Hematopoietic multipotent progenitor cell (in vitro differentiated cells): ENCODE data around the gene ZWILCH. TPM values are rescaled to one million over a fixed set of nuclear protein-coding genes. Genes with fewer than 3 reads are reported as not detected.
A peak's percentile ranks its signal among the peaks of the same experiment; 100 is the strongest.

Experiments
- DNase-seq, 3 donors: peaks; one replicate each; pipeline ENCODE4 v3.0.0-alpha.2; 2011 to 2015; ENCODE audit warnings: low read depth in 2 of 3, low spot score in 2 of 3
- total RNA-seq: library from RNA; depleted of rRNA; stranded (reverse); fragments of >200 nt; gene quantifications from one replicate; pipeline ENCODE4 v1.2.3, GENCODE V29; 2012

Gene ZWILCH
- total RNA-seq, 1 donor: 4.8 TPM

DNA sequence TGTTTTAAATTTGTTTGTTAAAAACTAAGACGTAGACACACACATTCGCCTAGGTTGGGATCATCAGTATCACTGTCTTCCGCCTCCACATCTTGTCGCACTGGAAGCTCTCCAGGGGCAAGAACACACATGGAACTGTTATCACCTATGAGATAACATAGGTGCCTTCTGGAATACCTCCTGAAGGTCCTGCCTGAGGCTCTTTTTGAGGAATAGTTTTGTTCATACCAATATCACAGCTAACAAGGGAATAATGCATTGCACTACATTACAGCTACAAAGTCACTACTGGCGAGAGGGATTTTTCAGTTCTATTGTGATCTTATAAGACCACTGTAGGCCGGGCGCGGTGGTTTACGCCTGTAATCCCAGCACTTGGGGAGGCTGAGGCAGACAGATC is 29.9 kb downstream of the ZWILCH start:
- DNase-seq: no peak

DNA sequence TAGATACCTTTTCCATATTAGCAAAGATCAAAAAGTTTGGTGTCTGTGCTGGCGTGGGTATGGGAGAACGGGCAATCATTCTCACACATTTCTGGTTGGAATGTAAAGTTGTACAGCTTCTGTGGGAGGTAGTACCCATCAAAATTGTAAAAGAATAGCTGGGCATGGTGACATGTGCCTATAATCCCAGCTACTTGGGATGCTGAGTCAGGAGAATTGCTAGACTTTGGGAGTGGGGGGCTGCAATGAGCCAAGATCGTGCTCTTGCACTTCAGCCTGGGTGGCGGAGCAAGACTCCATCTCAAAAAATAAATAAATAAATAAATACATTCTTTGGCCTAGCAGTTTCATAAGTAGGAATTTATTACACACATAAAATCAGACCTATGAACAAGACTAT is 37.8 kb downstream of the ZWILCH start:
- DNase-seq: no peak

DNA sequence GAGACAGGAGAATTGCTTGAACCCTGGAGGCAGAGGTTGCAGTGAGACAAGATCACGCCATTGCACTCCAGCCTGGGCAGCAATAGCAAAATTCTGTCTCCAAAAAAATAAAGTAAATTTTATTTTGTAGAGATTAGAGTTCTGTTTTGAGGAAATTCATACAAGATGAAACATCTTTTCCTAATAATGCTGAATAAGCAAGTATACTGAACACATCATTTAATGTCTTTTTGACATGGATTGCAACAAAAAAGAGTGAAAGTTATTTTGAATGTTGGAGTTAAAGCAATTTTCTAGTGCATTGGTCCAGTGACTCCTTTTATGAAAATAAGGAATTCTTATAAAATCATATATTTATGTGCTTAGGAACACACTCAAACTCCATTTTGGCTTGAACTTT is 40.1 kb downstream of the ZWILCH start:
- DNase-seq: no peak

DNA sequence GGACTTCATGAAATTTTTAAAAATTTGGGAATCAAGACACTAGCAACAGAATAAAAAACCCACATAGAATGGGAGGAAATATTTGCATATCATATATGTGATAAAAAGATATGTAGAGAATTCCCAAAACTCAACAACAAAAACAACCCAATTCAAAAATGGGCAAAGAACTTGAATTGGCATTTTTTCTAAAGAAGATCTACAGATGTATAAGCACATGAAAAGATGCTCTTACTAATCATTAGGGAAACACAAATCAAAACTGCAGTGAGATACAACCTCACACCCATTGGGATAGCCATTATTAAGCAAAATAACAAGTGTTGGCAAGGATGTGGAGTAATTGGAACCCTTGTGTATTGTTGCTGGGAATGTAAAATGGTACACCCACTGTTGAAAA is 50.6 kb downstream of the ZWILCH start:
- DNase-seq: no peak

DNA sequence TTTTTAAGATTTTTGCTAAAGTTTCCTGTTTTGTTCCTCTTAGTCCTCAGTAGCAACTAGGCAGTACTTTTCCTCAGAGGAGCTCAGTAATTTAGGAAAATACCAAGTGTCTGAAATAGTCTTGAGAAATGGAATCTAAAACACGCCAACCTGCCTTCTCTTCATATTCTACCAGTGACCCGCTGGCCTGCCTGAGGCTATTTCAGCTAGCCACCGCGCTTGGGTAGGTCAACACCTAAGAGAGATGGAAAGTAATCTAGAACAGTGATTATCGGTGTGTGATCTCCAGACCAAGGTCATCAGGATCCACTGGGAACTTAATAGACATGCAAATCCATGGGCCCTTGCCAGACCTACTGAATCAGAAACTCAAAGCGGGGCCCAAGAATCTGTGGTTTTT is 53.1 kb downstream of the ZWILCH start:
- no peak for DNase-seq

DNA sequence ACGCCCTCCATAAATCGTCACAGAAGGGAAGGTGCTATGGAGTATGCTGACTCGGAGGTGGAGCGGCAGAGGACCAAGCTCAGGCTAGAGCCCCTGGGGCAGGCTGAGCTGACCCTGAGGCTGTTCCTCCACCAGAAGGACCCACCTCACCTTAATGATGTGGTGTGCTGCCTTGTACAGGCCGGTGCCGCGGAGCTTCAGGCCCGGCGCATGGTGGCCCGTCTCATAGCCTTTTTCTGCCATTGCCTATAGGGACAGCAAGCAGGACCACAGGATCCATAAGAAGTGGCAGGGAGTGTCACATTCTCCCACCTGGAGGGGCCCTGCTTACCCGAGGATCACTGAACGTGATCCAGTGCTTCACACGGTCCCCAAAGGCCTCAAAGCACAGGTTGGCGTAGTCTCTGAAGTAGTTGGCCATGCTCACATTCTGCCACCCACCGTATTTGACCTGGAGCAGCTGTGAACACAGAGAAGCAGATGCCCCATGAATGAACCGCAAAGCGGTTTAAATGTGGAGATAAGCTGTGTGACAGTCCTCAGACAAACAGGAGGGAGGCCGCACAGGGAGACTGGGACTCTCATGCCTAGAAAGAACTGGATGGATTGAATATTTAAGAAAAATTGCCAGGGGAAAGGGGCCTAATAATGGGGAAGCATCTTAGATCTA is 55.9 kb downstream of the ZWILCH start:
- DNase-seq: no peak

DNA sequence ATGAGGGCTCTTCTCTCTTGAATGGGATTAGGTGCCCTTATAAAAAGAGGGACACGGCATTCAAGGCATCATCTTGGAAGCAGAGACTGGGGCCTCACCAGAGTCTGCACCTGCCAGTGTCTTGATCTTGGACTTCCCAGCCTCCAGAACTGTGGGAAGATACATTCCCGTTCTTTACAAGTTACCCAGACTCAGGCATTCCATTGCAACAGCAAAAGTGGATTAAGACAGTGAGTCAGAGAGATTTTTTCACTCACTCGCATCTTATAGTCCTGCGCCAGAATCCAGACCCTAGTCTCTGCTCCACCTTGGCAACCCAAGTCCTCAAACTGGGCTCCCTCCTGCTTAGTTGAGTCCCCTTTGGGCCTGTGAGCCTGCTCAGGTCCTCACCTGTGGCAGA is 58.0 kb downstream of the ZWILCH start:
- DNase-seq: no peak

DNA sequence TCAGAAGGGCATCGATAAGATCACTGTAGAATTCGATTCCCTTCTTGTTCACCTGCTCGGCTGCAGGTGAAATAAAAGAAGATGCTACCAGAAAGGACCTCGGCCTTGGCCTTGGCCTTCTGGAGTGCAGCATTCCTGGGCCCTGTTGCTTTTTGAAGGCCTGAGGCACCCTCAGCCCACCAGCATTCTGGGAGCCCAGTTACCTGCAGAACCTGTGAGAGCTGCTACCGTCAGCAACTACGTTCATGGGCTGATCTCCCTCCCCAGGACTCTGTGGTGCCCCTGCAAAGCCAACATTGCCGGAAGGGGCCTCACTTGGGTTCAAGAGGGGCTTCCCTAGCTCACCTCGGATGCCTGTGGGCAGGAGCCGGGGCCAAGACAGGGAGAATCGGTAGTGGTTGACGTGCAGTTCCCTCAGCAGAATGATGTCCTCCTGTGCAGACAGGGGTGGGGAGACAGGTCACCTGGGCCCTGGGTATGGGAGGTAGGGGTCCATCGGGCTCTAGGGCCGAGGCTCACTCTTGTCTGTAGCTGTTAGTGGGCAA is 58.5 kb downstream of the ZWILCH start:
- DNase-seq: no peak

DNA sequence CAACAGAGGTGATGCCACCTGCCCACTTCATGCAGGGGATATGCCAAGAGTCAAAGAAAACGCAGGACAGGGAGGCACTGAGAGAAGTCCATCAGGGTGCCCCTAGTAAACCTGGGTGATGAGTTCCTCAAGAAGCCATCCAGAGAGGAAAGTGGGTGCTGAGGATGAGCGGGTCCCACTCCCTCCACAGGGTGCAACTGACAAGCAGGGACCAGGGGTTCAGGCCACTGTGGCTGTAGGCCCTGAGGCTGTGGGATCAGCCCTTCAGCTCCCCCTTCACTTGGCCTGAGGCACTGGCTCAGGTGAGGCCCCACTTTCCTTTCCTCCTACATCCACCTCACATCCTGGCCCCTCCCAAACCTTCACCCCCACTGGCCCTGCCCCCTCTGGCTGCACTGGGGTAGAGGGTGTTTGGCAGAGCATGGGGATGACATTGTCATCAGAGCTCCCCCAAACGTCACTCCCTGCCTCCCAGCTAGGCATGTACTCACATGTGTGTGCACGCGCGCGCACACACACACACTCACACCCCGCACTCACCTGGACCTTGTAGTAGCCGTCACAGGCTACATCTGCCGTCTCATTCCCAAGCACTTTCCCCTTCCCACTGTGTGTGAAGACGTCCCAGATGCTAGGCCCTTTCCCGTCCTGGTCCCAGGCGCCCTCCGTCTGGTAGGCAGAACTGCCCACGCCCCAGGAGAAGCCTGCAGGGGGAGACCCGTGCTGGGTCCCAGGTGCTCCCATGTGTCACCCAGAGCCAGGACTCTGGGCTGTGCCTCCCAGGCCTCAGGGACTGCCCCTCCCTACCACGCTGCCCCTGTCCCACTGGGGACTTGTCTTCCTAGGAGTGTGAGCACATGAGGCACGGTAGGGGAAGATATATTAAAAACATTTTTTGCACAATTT is 59.3 kb downstream of the ZWILCH start:
- DNase-seq: no peak

DNA sequence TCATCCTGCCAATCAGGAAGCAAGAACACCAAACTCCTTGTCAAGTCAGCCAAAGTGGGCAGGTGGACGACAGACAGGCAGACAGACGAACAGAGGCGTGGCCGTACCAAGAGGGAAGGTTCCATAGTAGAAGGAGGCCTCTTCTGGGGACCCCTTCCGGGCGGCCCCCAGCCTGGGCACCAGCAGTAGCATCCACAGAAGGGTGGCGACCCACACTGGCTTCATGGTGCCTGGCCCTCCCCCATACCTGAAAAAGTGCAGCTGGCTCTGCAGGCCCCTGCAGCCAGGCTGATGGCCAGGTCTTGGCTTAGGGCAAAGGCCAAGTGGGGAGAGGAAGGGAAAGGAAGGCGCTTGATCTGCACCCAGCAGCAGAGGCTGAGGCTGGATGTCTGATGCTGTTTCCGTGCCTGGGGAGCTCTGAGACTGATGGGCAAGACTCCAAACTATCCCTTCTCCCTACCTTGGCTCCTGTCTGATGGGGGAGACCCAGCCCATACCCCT is 60.1 kb downstream of the ZWILCH start:
- no peak for DNase-seq

DNA sequence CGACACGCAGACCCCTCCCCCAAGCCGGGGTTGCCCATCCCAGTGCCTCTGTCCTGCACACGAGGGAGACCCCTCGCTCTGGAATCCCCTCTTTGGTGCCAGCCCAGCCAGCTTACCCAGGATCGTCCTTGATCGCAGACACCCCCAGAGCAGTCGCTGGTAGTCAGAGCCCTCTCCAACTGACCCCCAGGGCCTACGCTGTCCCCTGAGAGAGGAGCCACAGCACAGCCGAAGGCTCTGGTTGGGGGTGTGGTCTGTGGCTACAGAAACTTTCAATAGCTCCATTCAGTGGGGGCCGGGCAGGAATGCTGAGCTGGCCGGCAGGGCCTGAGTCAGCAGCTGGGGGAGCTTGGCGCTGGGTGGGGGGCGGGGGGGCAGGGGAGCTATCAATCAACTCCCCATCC is 60.6 kb downstream of the ZWILCH start, which contains the start of gene LCTL:
LCTL (minus strand) TSS at position 258 of the 404 bp plus-strand sequence. CDS start 633 bp downstream, outside the sequence.
- no peak for DNase-seq

DNA sequence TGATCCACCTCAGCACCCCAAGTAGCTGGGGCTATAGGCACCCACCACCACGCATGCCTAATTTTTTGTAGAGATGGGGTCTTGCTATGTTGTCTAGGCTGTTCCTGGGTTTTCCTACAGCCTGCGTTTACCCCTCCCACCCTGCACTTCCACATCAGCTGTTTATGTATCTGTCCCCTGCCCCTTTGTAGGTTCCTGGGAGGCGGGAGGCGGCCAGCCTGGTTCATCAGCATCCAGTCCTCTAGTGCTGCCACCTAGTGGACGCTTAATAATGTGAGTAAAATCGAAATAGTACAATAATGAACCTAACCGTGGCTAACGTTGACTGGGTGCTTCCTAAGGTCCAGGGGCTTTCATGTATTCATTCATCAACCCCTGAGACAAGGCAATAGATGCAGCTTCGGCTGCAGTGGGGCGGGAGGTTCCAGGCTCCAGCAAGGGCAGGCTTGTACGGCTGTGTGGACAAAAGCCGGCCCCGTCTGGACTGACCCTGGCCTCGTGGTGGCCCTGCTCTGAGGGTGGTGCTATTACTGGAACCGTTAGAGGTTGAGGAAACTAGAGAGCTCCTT is 61.9 kb downstream of the ZWILCH start:
- DNase-seq: peak; percentile 24 to 77 (median 64)

DNA sequence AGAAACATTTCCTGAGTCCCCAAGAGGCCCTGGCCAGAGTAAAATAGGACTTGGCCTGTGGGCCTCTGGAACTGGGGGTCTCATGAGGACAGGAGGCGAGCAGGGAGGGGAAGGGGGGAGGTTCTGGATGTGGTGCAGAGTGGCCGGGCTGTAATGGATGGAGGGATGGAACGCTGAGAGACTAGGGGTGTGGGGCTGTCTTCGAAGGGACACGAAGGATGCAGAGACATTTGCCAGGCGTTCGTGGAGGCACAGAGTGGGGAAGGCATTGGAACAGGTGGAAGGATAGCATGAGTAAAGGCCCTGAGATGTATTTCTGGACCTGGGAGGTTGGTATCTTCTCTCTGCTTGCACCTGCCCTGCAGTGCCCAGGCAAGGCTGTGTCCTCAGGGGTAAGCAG is 62.8 kb downstream of the ZWILCH start:
- DNase-seq: no peak

DNA sequence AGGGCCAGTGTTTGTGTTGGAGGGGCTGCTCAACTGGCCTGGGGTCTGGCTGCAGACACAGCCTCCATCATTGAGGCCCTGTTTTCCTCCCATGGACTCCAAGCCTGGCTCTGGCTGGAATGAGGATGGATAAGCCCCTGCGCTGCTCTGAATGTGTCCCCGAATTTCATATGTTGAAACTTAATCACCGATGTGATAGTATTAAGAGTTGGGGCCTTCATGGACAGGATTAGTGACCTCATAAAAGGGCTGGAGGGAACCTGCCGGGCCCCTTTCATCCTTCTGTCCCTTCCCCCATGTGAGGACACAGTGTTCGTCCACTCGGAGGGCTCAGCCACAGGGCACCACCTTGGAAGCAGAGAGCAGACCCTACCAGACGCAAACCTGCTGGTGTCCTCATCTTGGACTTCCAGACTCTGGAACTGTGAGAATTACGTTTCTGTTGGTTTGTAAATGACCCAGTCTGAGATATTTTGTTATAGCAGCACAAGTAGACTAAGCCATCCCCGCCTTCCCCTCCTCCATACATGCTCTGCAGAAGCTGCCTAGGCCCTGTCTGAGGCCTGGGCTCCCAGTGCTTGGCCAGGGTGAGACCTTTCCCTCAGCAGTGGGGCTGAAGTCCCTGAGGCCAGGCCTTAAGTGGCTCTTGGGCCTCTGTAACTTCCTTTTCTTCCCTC is 64.5 kb downstream of the ZWILCH start:
- no peak for DNase-seq

DNA sequence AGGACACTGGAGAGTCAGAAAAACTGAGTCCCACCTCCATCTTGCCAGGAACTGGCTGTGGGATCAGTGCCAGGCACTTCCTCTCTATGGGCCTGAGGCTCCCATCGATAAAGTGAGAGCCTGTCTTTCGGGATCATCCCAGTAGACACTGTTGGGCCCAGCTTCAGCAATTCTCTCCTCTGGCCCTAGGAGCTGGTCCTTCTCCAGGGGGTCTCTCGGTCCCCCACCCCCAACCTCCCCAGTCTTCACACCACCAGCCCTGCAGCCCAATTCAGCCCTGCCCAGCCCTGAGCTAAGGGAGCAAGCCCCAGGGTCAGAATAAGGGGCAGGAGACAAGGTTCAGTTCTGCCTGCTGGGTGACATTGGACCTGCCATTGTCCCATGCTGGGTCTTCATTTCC is 65.2 kb downstream of the ZWILCH start:
- no peak for DNase-seq

DNA sequence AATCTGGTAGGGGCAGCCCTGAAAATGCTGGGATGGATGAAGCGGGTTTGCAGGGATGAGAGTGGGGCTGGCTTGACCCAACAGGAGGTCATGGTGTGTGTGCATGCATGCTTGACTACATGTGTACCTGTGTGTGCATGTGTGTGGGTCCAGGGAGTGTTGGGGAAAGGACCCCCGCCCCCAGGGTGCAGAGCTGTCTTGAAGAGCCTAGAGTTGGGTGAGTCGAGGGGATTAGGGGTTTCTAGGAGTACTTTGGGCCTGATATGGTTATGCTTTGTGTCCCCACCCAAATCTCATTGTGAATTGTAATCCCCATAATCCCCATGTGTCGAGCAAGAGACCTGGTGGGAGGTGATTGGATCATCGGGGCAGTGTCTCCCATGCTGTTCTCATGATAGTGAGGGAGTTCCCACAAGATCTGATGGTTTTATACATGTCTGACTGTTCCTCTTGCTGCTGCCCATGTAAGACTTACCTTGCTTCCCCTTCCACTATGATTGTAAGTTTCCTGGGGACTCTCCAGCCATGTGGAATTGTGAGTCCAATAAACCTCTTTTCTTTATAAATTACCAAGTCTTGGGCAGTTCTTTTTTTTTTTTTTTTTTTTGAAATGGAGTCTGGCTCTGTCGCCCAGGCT is 65.8 kb downstream of the ZWILCH start:
- DNase-seq: no peak

DNA sequence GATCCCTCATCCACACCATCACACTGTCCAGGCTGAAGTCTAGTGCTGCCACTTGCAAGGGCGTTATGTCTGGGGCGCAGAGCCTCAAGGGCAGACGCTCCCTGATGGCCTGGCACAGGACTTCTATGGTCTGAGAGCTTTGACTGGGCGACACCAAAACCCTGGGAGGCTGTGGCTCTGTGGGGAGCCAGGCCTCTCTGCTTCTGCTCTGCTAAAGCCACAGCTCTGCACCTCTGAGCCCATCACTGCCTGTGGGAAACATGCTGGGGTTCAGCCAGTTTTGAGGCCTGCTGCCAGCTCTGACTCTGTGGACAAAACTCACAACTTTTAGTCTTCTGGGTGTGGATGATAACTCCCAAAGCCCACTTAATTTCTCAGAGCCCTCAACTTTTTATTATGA is 67.0 kb downstream of the ZWILCH start:
- DNase-seq: no peak

DNA sequence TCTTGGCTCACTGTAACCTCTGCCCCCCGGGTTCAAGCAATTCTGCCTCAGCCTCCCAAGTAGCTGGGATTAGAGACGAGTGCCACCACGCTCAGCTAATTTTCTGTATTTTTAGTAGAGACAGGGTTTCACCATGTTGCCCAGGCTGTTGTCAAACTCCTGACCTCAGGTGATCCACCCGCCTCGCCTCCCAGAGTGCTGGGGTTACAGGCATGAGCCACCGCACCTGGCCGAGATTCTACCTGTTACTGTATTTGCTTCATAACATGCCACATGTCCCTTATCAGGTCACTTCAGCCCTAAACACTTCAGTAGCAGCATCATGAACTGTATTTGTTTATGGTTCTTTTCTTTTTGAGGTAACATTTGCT is 68.2 kb downstream of the ZWILCH start:
- no peak for DNase-seq

DNA sequence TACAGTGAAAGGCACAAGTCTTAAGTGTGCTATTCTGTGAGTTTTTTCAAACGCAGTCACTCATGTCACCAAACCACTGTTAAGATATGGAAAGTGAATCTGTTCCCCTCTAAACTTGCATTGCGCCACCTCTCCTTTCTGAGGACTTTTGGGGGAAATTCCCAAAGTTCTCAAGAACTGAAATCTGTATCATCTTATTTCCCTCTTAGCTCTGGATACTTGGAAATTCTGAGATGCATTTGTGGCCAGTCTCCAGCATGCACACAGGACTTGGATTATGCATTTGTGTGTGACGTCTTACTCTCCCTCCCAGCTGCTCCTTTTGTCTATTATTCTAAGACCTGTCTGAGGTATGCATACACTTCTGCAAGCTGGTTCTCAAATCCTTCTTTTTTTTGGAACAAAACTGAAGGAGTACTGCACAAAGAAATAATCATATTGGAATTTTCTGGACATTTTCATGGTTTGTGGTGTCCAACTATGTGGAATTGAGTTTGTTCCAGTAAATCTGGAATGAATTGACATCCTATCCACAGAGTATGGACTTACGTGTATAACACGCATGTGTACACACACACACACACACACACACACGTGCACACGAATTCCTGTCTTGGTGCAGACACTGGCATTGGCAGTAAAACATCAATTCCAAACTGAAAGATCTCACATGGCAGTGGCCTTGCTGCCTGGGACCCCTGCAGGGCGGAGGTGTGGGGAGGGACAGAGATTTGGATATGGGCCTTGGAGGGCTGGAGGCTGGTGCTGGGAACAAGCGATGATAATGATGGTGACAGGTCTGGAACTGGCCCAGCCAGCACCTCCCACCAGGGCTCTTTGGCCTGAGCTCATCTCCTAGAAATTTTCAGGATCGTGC is 68.8 kb downstream of the ZWILCH start:
- DNase-seq: no peak
